NB4 (cell line): Measurements from ENCODE around the gene PLA2G4B.

Experiments
- CTCF ChIP-seq: IDR thresholded peaks from one replicate; pipeline ENCODE4 v1.5.1; 2012; ENCODE audit warnings: low read depth, low read length
- MYC ChIP-seq: IDR thresholded peaks from 2 replicates; pipeline ENCODE4 v1.6.1; 2011; ENCODE audit warnings: low read depth, low read length
- POLR2A ChIP-seq: IDR thresholded peaks from 2 replicates; pipeline ENCODE4 v1.6.1; 2011; ENCODE audit warnings: mild to moderate bottlenecking; ENCODE audit not compliant: insufficient read length; ENCODE audit errors: extremely low read depth

- TF ChIP-seq CTCF (no peak), MYC (no peak), POLR2A (no peak)
Observed at GRCh38 chr15:41862515-41863116, 24.0 kb downstream of the PLA2G4B start.
